HepG2 (cell line): ENCODE data around the gene ANKRD36C. TPM values are rescaled to one million over a fixed set of nuclear protein-coding genes. Genes with fewer than 3 reads are reported as not detected.
"Not testable (repeated sequence)": the region's sequence is repeated elsewhere in the genome, so short reads cannot be mapped to it uniquely, and the experiment has no call there.

Experiments
- KDM2A ChIP-seq: sonication (generic); formaldehyde crosslinking; IDR thresholded peaks from 2 replicates; pipeline ENCODE4 v1.4.0; 2020; ENCODE audit warnings: low read depth, missing genetic modification reagents, borderline replicate concordance
- MAZ ChIP-seq, 2 experiments: sonication (generic) in 1 of 2; formaldehyde crosslinking in 1 of 2; IDR thresholded peaks; 2 replicates each; pipeline versions ENCODE4 v1.5.0 to v1.6.1; 2012 to 2020; ENCODE audit warnings: low read depth in 2 of 2, mild to moderate bottlenecking in 2 of 2, borderline replicate concordance in 1 of 2, improper control_type of control experiment in 1 of 2, low read length in 1 of 2, missing genetic modification reagents in 1 of 2, moderate library complexity in 1 of 2
- MTA1 ChIP-seq: sonication (generic); formaldehyde crosslinking; IDR thresholded peaks from 2 replicates; pipeline ENCODE4 v1.4.0; 2020; ENCODE audit warnings: missing genetic modification reagents, mild to moderate bottlenecking, borderline replicate concordance
- POLR2G ChIP-seq: fragments of 200-400 bp; formaldehyde crosslinking; IDR thresholded peaks from 2 replicates; pipeline ENCODE4 v1.6.1; 2018; ENCODE audit warnings: mild to moderate bottlenecking, low read depth, low read length, moderate library complexity
- ZMAT3 ChIP-seq: sonication (generic); formaldehyde crosslinking; conservative IDR thresholded peaks from 2 replicates; pipeline ENCODE4 v1.7.0; 2021; ENCODE audit warnings: missing genetic modification reagents
- ZNF329 ChIP-seq: sonication (generic); formaldehyde crosslinking; IDR thresholded peaks from 2 replicates; pipeline ENCODE4 v1.9.0; 2021; ENCODE audit warnings: low read depth, mild to moderate bottlenecking, missing genetic modification reagents
- ZNF350 ChIP-seq: sonication (generic); formaldehyde crosslinking; IDR thresholded peaks from 2 replicates; pipeline ENCODE4 v1.4.0; 2020; ENCODE audit warnings: mild to moderate bottlenecking, low read depth, missing genetic modification reagents, borderline replicate concordance
- ZNF446 ChIP-seq: sonication (generic); formaldehyde crosslinking; IDR thresholded peaks from 2 replicates; pipeline ENCODE4 v1.5.0; 2020; ENCODE audit warnings: mild to moderate bottlenecking, missing genetic modification reagents
- ZNF605 ChIP-seq: sonication (generic); formaldehyde crosslinking; IDR thresholded peaks from 2 replicates; pipeline ENCODE4 v1.8.0; 2022; ENCODE audit warnings: mild to moderate bottlenecking, missing genetic modification reagents
- ZNF772 ChIP-seq: sonication (generic); formaldehyde crosslinking; IDR thresholded peaks from 2 replicates; pipeline ENCODE4 v1.5.0; 2020; ENCODE audit warnings: mild to moderate bottlenecking, missing genetic modification reagents
- ZSCAN21 ChIP-seq: sonication (generic); formaldehyde crosslinking; IDR thresholded peaks from 2 replicates; pipeline ENCODE4 v1.8.0; 2022; ENCODE audit warnings: mild to moderate bottlenecking, missing genetic modification reagents, moderate library complexity, borderline replicate concordance
- polyA plus RNA-seq, 8 experiments: library from polyadenylated mRNA; depleted of rRNA in 3 of 8; stranded (reverse) in 7 of 8; unstranded in 1 of 8; fragments of >200 nt; fragmentation: Illumina TruSeq in 4 of 8; extraction: Trizol in 4 of 8; gene quantifications; 2 replicates each; pipeline versions ENCODE4 v1.2.1 to v1.2.3, GENCODE V29; 2011 to 2016; ENCODE audit warnings: low read depth in 4 of 8, missing spikeins in 1 of 8, mixed read lengths in 1 of 8; ENCODE audit not compliant: insufficient read depth in 1 of 8
- total RNA-seq, 5 experiments: library from RNA; depleted of rRNA; stranded (reverse); fragments of >200 nt; fragmentation: Illumina TruSeq; extraction: Trizol; gene quantifications; 2 replicates each; pipeline ENCODE4 v1.2.3, GENCODE V29; 2016; ENCODE audit warnings: low read depth in 1 of 5
- TF ChIP-seq, protein P1 (sequence below): IDR thresholded peaks from 2 replicates; pipeline ENCODE4 v1.6.1; 2016; ENCODE audit warnings: missing compliant biosample characterization, missing genetic modification reagents, borderline replicate concordance
- TF ChIP-seq, protein P2 (sequence below): sonication (generic); formaldehyde crosslinking; IDR thresholded peaks from 2 replicates; pipeline ENCODE4 v1.8.0; 2022; ENCODE audit warnings: mild to moderate bottlenecking, missing genetic modification reagents, moderate library complexity
- TF ChIP-seq, protein P3 (sequence below): sonication (generic); formaldehyde crosslinking; IDR thresholded peaks from 2 replicates; pipeline ENCODE4 v1.4.0; 2020; ENCODE audit warnings: missing genetic modification reagents
- TF ChIP-seq, protein P4 (sequence below): sonication (generic); formaldehyde crosslinking; IDR thresholded peaks from 2 replicates; pipeline ENCODE4 v1.8.0; 2023; ENCODE audit warnings: mild to moderate bottlenecking, missing genetic modification reagents
- TF ChIP-seq, protein P5 (sequence below): sonication (generic); formaldehyde crosslinking; IDR thresholded peaks from 2 replicates; pipeline ENCODE4 v1.8.1; 2023; ENCODE audit warnings: mild to moderate bottlenecking, missing genetic modification reagents
- TF ChIP-seq, protein P6 (sequence below), 2 experiments: sonication (generic) in 1 of 2; formaldehyde crosslinking in 1 of 2; IDR thresholded peaks; 2 replicates each; pipeline versions ENCODE4 v1.4.0 to v1.6.1; 2018 to 2020; ENCODE audit warnings: missing genetic modification reagents in 2 of 2, borderline replicate concordance in 1 of 2, low read depth in 1 of 2, mild to moderate bottlenecking in 1 of 2, missing biosample characterization in 1 of 2

Gene ANKRD36C
- total and polyA plus RNA-seq, 2 of the 13 experiments (the other 11 are each of a cell fraction or from before 2014, with no cell fraction given): 5.4 to 36.2 TPM

DNA sequence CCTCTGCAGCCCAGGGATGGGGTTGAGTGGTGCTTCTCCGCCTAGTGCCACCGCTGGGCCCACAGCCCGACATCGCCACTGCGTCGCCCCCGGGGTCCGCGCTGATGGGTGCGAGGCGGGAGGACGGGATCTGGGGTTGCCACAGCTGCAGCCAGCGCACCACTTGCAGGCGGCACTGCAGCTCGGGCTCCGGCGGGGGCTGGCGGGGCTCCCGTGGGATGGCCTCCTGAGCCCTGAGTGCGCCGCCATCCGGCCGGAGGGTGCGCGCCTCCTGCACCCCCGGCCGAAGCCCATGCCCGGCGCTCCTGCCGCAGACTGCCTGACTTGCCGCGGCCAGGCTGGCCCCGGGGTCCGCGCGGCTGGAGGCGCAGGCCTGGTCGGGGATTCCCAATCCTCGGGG, 478 bp upstream of the ANKRD36C start (continued):
- TF ChIP-seq, protein P1, sequence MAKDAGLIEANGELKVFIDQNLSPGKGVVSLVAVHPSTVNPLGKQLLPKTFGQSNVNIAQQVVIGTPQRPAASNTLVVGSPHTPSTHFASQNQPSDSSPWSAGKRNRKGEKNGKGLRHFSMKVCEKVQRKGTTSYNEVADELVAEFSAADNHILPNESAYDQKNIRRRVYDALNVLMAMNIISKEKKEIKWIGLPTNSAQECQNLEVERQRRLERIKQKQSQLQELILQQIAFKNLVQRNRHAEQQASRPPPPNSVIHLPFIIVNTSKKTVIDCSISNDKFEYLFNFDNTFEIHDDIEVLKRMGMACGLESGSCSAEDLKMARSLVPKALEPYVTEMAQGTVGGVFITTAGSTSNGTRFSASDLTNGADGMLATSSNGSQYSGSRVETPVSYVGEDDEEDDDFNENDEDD (CRISPR knock-in tag): peak; percentile 26; the same call in 1 of the 2 replicates
- TF ChIP-seq, protein P2, sequence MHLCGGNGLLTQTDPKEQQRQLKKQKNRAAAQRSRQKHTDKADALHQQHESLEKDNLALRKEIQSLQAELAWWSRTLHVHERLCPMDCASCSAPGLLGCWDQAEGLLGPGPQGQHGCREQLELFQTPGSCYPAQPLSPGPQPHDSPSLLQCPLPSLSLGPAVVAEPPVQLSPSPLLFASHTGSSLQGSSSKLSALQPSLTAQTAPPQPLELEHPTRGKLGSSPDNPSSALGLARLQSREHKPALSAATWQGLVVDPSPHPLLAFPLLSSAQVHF (CRISPR knock-in tag): 0 out of 2 replicates have a peak, but pooled peaks have one; percentile 75
- TF ChIP-seq ZMAT3 (CRISPR knock-in tag): peak; percentile 72; the same call in 1 of the 2 replicates
- peak; percentile 49; the same call in 1 of the 2 replicates for TF ChIP-seq MTA1
- TF ChIP-seq ZNF329: 0 out of 2 replicates have a peak, but pooled peaks have one; percentile 21
- not testable (repeated sequence) for TF ChIP-seq MAZ (IDR thresholded peaks at IDR 0.05; ENCODE audit: borderline replicate concordance, low read depth, low read length)
- peak; percentile 81 for TF ChIP-seq MAZ (CRISPR knock-in tag; IDR thresholded peaks at IDR 0.05; ENCODE audit: low read depth)
- TF ChIP-seq, protein P3, sequence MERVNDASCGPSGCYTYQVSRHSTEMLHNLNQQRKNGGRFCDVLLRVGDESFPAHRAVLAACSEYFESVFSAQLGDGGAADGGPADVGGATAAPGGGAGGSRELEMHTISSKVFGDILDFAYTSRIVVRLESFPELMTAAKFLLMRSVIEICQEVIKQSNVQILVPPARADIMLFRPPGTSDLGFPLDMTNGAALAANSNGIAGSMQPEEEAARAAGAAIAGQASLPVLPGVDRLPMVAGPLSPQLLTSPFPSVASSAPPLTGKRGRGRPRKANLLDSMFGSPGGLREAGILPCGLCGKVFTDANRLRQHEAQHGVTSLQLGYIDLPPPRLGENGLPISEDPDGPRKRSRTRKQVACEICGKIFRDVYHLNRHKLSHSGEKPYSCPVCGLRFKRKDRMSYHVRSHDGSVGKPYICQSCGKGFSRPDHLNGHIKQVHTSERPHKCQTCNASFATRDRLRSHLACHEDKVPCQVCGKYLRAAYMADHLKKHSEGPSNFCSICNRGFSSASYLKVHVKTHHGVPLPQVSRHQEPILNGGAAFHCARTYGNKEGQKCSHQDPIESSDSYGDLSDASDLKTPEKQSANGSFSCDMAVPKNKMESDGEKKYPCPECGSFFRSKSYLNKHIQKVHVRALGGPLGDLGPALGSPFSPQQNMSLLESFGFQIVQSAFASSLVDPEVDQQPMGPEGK (CRISPR knock-in tag): peak; percentile 47; the same call in 1 of the 2 replicates
- peak; percentile 61; the same call in 1 of the 2 replicates for TF ChIP-seq KDM2A (CRISPR knock-in tag)
- TF ChIP-seq ZSCAN21: 0 out of 2 replicates have a peak, but pooled peaks have one; percentile 77
- TF ChIP-seq, protein P4, sequence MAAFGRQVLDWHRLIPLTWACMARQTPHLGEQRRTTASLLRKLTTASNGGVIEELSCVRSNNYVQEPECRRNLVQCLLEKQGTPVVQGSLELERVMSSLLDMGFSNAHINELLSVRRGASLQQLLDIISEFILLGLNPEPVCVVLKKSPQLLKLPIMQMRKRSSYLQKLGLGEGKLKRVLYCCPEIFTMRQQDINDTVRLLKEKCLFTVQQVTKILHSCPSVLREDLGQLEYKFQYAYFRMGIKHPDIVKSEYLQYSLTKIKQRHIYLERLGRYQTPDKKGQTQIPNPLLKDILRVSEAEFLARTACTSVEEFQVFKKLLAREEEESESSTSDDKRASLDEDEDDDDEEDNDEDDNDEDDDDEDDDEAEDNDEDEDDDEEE (CRISPR knock-in tag): 0 out of 2 replicates have a peak, but pooled peaks have one; percentile 27
- TF ChIP-seq, protein P5, sequence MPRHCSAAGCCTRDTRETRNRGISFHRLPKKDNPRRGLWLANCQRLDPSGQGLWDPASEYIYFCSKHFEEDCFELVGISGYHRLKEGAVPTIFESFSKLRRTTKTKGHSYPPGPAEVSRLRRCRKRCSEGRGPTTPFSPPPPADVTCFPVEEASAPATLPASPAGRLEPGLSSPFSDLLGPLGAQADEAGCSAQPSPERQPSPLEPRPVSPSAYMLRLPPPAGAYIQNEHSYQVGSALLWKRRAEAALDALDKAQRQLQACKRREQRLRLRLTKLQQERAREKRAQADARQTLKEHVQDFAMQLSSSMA (CRISPR knock-in tag): peak; percentile 53; the same call in 1 of the 2 replicates
- peak; percentile 48; the same call in 1 of the 2 replicates for TF ChIP-seq ZNF605 (CRISPR knock-in tag)
- TF ChIP-seq ZNF772 (CRISPR knock-in tag): peak; percentile 49; the same call in 1 of the 2 replicates
- TF ChIP-seq ZNF446 (CRISPR knock-in tag): peak; percentile 48; the same call in 1 of the 2 replicates
- peak; percentile 47; the same call in 1 of the 2 replicates for TF ChIP-seq ZNF350 (CRISPR knock-in tag)
- peak; percentile 61; the same call in 1 of the 2 replicates for TF ChIP-seq POLR2G
- TF ChIP-seq, protein P6, sequence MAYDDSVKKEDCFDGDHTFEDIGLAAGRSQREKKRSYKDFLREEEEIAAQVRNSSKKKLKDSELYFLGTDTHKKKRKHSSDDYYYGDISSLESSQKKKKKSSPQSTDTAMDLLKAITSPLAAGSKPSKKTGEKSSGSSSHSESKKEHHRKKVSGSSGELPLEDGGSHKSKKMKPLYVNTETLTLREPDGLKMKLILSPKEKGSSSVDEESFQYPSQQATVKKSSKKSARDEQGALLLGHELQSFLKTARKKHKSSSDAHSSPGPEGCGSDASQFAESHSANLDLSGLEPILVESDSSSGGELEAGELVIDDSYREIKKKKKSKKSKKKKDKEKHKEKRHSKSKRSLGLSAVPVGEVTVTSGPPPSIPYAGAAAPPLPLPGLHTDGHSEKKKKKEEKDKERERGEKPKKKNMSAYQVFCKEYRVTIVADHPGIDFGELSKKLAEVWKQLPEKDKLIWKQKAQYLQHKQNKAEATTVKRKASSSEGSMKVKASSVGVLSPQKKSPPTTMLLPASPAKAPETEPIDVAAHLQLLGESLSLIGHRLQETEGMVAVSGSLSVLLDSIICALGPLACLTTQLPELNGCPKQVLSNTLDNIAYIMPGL (CRISPR knock-in tag; IDR thresholded peaks at IDR 0.05; ENCODE audit: borderline replicate concordance in 1 of 2, low read depth in 1 of 2): peak; percentile 48 to 93
